ENCODE data around the gene SMIM13.

Gene SMIM13

GRCh38 chr6:11093626-11094410, at the start of gene SMIM13:
TSS of gene SMIM13 (plus strand) at chr6:11093834. CDS start at chr6:11094314, 480 bp downstream.
- peak; percentile 90 for DNase-seq

GRCh38 chr6:11043961-11044711, 49.5 kb upstream of the SMIM13 start, which contains the start of gene ELOVL2:
TSS of gene ELOVL2 (minus strand) at chr6:11044305. CDS start at chr6:11044230, 75 bp downstream.
- no peak for DNase-seq

- DNase-seq = no peak
Observed at GRCh38 chr6:11044712-11045167, 48.9 kb upstream of the SMIM13 start.

GRCh38 chr6:11050731-11051130, 42.9 kb upstream of the SMIM13 start:
- no peak for DNase-seq

GRCh38 chr6:11053307-11053706, 40.3 kb upstream of the SMIM13 start:
- DNase-seq = no peak

- no peak for DNase-seq
Observed at GRCh38 chr6:11054722-11055121, 38.9 kb upstream of the SMIM13 start.

- DNase-seq = no peak
Observed at GRCh38 chr6:11055127-11055627, 38.5 kb upstream of the SMIM13 start.

GRCh38 chr6:11056871-11057270, 36.8 kb upstream of the SMIM13 start:
- DNase-seq = no peak

GRCh38 chr6:11058406-11058805, 35.2 kb upstream of the SMIM13 start:
- DNase-seq = no peak

GRCh38 chr6:11062083-11062482, 31.6 kb upstream of the SMIM13 start:
- DNase-seq = no peak

GRCh38 chr6:11062715-11063114, 30.9 kb upstream of the SMIM13 start:
- DNase-seq = no peak

- DNase-seq = no peak
Observed at GRCh38 chr6:11064836-11065235, 28.8 kb upstream of the SMIM13 start.

GRCh38 chr6:11065436-11066202, 28.0 kb upstream of the SMIM13 start:
- no peak for DNase-seq

GRCh38 chr6:11066505-11067347, 26.9 kb upstream of the SMIM13 start:
- no peak for DNase-seq

GRCh38 chr6:11067348-11067747, 26.3 kb upstream of the SMIM13 start:
- DNase-seq = no peak

GRCh38 chr6:11069760-11070159, 23.9 kb upstream of the SMIM13 start:
- DNase-seq = no peak

- DNase-seq = no peak
Observed at GRCh38 chr6:11072101-11072500, 21.5 kb upstream of the SMIM13 start.

- no peak for DNase-seq
Observed at GRCh38 chr6:11076540-11076939, 17.1 kb upstream of the SMIM13 start.

GRCh38 chr6:11078266-11078665, 15.4 kb upstream of the SMIM13 start:
- no peak for DNase-seq

GRCh38 chr6:11080296-11080695, 13.3 kb upstream of the SMIM13 start:
- DNase-seq = no peak

- DNase-seq = no peak
Observed at GRCh38 chr6:11083491-11083890, 10.1 kb upstream of the SMIM13 start.

GRCh38 chr6:11083956-11084355, 9.7 kb upstream of the SMIM13 start:
- no peak for DNase-seq
